HepG2 (cell line): ENCODE data around the gene TPBGL.

Source experiments
- CERS6 ChIP-seq: sonication (generic); formaldehyde crosslinking; IDR thresholded peaks from 2 replicates; pipeline ENCODE4 v1.5.0; 2020; ENCODE audit warnings: missing genetic modification reagents
- CTCF ChIP-seq: sonication (generic); formaldehyde crosslinking; IDR thresholded peaks from 2 replicates; pipeline ENCODE4 v1.5.0; 2020; ENCODE audit warnings: mild to moderate bottlenecking, missing genetic modification reagents, moderate library complexity
- MYC ChIP-seq: sonication (generic); formaldehyde crosslinking; IDR thresholded peaks from 2 replicates; pipeline ENCODE4 v1.9.0; 2021; ENCODE audit warnings: missing genetic modification reagents, borderline replicate concordance
- ZNF124 ChIP-seq: sonication (generic); formaldehyde crosslinking; IDR thresholded peaks from 2 replicates; pipeline ENCODE4 v1.4.0; 2020; ENCODE audit warnings: missing genetic modification reagents
- ZNF44 ChIP-seq: sonication (generic); formaldehyde crosslinking; IDR thresholded peaks from 2 replicates; pipeline ENCODE4 v1.5.1; 2020; ENCODE audit warnings: mild to moderate bottlenecking, missing genetic modification reagents
- ZNF879 ChIP-seq: sonication (generic); formaldehyde crosslinking; IDR thresholded peaks from 2 replicates; pipeline ENCODE4 v1.8.1; 2023; ENCODE audit warnings: missing genetic modification reagents

GRCh38 chr11:75203138-75203537 is 37.4 kb upstream of the TPBGL start:
- no peak for TF ChIP-seq CTCF
- no peak for TF ChIP-seq MYC (CRISPR knock-in tag)
- TF ChIP-seq ZNF124 (CRISPR knock-in tag), result no peak
- no peak for TF ChIP-seq CERS6
- TF ChIP-seq ZNF44 (CRISPR knock-in tag), result no peak
- TF ChIP-seq ZNF879 (CRISPR knock-in tag), result no peak
